Measurements from ENCODE around the gene MXRA5.

DNA sequence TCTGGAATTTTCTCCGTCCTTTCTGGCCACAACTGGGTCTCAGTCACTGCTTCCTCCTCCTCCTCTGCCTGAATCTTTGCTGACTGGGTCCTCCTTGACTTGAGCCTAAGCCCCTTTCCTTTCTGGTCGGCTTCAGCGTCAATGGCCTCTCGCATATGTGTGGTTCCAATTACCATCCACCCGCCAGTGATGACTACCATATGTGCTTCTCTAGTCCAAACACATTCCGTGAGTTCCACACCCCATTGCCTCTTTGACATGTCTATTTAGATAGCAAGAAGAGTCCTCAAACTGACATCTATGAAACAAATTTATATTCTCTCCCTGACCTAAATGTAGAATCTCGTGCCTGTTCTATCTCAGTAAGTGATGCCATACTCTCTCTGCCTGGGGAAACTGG is 19.8 kb downstream of the MXRA5 start:
- TF ChIP-seq POLR2A (IDR thresholded peaks at IDR 0.05) = no peak
- TF ChIP-seq, protein P1, sequence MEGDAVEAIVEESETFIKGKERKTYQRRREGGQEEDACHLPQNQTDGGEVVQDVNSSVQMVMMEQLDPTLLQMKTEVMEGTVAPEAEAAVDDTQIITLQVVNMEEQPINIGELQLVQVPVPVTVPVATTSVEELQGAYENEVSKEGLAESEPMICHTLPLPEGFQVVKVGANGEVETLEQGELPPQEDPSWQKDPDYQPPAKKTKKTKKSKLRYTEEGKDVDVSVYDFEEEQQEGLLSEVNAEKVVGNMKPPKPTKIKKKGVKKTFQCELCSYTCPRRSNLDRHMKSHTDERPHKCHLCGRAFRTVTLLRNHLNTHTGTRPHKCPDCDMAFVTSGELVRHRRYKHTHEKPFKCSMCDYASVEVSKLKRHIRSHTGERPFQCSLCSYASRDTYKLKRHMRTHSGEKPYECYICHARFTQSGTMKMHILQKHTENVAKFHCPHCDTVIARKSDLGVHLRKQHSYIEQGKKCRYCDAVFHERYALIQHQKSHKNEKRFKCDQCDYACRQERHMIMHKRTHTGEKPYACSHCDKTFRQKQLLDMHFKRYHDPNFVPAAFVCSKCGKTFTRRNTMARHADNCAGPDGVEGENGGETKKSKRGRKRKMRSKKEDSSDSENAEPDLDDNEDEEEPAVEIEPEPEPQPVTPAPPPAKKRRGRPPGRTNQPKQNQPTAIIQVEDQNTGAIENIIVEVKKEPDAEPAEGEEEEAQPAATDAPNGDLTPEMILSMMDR (IDR thresholded peaks at IDR 0.05) = no peak
